K562 (cell line): ENCODE measurements around the gene CECR2. TPM values are rescaled to one million over a fixed set of nuclear protein-coding genes. Genes with fewer than 3 reads are reported as not detected.

Experiments
- DEAF1 ChIP-seq: fragments of 450-650 bp; formaldehyde crosslinking; IDR thresholded peaks from 2 replicates; pipeline ENCODE4 v1.4.0; 2020; ENCODE audit warnings: mild to moderate bottlenecking, moderate library complexity
- ELK3 ChIP-seq: fragments of 450-650 bp; formaldehyde crosslinking; IDR thresholded peaks from 2 replicates; pipeline ENCODE4 v1.4.0; 2020; ENCODE audit warnings: mild to moderate bottlenecking
- FOXM1 ChIP-seq, 2 experiments: fragments of 450-650 bp in 1 of 2; sonication (generic) in 1 of 2; formaldehyde crosslinking in 1 of 2; IDR thresholded peaks; 2 replicates each; pipeline versions ENCODE4 v1.6.1 to v1.9.0; 2017 to 2022; ENCODE audit warnings: low read depth in 2 of 2, mild to moderate bottlenecking in 2 of 2, missing genetic modification reagents in 1 of 2, moderate library complexity in 1 of 2
- MLX ChIP-seq, 2 experiments: fragments of 450-650 bp in 1 of 2; sonication (generic) in 1 of 2; formaldehyde crosslinking; conservative IDR thresholded peaks; 2 replicates each; pipeline versions ENCODE4 v1.4.0 to v1.8.1; 2020 to 2022; ENCODE audit warnings: mild to moderate bottlenecking in 1 of 2, missing genetic modification reagents in 1 of 2
- PPARD ChIP-seq: fragments of 250-450 bp; sonication (Bioruptor Pico); IDR thresholded peaks from 2 replicates; pipeline ENCODE4 v1.8.0; 2022; ENCODE audit warnings: inconsistent platforms, mild to moderate bottlenecking, moderate library complexity
- RBM22 ChIP-seq: fragments of 200-400 bp; formaldehyde crosslinking; IDR thresholded peaks from 2 replicates; pipeline ENCODE4 v1.6.1; 2018; ENCODE audit warnings: low read length, low read depth; ENCODE audit not compliant: poor library complexity, severe bottlenecking
- SRSF9 ChIP-seq: fragments of 200-400 bp; formaldehyde crosslinking; IDR thresholded peaks from 2 replicates; pipeline ENCODE4 v1.6.1; 2017; ENCODE audit warnings: low read depth, low read length, borderline replicate concordance
- ZNF561 ChIP-seq: fragments of 450-650 bp; formaldehyde crosslinking; conservative IDR thresholded peaks from 2 replicates; pipeline ENCODE4 v1.4.0; 2020; ENCODE audit warnings: mild to moderate bottlenecking, moderate library complexity
- ZNF778 ChIP-seq: fragments of 450-650 bp; formaldehyde crosslinking; IDR thresholded peaks from 2 replicates; pipeline ENCODE4 v1.4.0; 2020; ENCODE audit warnings: mild to moderate bottlenecking, moderate library complexity
- polyA plus RNA-seq, 8 experiments: library from polyadenylated mRNA; depleted of rRNA in 4 of 8; stranded (reverse) in 5 of 8; unstranded in 3 of 8; fragments of >200 nt; fragmentation: Nextera tagmentation in 2 of 8; fragmentation: Illumina TruSeq in 1 of 8; extraction: Ambion mirVana in 2 of 8; extraction: Trizol in 1 of 8; gene quantifications; 2 replicates each; pipeline versions ENCODE4 v1.2.1 to v1.2.3, GENCODE V29; 2011 to 2014; ENCODE audit warnings: inconsistent platforms in 1 of 8, missing spikeins in 1 of 8
- total RNA-seq, 7 experiments: library from RNA; depleted of rRNA in 6 of 7; stranded (reverse); fragments of >200 nt in 6 of 7; fragmentation: Illumina TruSeq in 2 of 7; extraction: Trizol in 2 of 7; gene quantifications; 2 replicates each; pipeline versions ENCODE4 v1.2.1 to v1.2.3, GENCODE V29; 2011 to 2021; ENCODE audit warnings: low replicate concordance in 1 of 7
- TF ChIP-seq, protein P1 (sequence below): sonication (generic); IDR thresholded peaks from 2 replicates; pipeline ENCODE4 v1.6.1; 2016
- TF ChIP-seq, protein P2 (sequence below): fragments of 200-800 bp; sonication (Bioruptor generic); IDR thresholded peaks from 2 replicates; pipeline ENCODE4 v1.6.1; 2016; ENCODE audit warnings: missing genetic modification characterization, missing compliant biosample characterization

Gene CECR2
- total and polyA plus RNA-seq, 9 of the 15 experiments (the other 6 are each of a cell fraction or from before 2014, with no cell fraction given): 0.01 to 1.00 (median 0.27) TPM

- TF ChIP-seq ELK3 (CRISPR knock-in tag) (no peak), RBM22 (no peak), ZNF561 (CRISPR knock-in tag) (no peak), ZNF778 (no peak), PPARD (CRISPR knock-in tag) (no peak), FOXM1 (IDR thresholded peaks at IDR 0.05; ENCODE audit: low read depth) (no peak), FOXM1 (CRISPR knock-in tag; IDR thresholded peaks at IDR 0.05; ENCODE audit: low read depth) (no peak), MLX (CRISPR knock-in tag; conservative IDR thresholded peaks at IDR 0.05) (no peak), SRSF9 (no peak), DEAF1 (CRISPR knock-in tag) (no peak)
- TF ChIP-seq, protein P1, sequence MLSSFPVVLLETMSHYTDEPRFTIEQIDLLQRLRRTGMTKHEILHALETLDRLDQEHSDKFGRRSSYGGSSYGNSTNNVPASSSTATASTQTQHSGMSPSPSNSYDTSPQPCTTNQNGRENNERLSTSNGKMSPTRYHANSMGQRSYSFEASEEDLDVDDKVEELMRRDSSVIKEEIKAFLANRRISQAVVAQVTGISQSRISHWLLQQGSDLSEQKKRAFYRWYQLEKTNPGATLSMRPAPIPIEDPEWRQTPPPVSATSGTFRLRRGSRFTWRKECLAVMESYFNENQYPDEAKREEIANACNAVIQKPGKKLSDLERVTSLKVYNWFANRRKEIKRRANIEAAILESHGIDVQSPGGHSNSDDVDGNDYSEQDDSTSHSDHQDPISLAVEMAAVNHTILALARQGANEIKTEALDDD: no peak
- TF ChIP-seq, protein P2, sequence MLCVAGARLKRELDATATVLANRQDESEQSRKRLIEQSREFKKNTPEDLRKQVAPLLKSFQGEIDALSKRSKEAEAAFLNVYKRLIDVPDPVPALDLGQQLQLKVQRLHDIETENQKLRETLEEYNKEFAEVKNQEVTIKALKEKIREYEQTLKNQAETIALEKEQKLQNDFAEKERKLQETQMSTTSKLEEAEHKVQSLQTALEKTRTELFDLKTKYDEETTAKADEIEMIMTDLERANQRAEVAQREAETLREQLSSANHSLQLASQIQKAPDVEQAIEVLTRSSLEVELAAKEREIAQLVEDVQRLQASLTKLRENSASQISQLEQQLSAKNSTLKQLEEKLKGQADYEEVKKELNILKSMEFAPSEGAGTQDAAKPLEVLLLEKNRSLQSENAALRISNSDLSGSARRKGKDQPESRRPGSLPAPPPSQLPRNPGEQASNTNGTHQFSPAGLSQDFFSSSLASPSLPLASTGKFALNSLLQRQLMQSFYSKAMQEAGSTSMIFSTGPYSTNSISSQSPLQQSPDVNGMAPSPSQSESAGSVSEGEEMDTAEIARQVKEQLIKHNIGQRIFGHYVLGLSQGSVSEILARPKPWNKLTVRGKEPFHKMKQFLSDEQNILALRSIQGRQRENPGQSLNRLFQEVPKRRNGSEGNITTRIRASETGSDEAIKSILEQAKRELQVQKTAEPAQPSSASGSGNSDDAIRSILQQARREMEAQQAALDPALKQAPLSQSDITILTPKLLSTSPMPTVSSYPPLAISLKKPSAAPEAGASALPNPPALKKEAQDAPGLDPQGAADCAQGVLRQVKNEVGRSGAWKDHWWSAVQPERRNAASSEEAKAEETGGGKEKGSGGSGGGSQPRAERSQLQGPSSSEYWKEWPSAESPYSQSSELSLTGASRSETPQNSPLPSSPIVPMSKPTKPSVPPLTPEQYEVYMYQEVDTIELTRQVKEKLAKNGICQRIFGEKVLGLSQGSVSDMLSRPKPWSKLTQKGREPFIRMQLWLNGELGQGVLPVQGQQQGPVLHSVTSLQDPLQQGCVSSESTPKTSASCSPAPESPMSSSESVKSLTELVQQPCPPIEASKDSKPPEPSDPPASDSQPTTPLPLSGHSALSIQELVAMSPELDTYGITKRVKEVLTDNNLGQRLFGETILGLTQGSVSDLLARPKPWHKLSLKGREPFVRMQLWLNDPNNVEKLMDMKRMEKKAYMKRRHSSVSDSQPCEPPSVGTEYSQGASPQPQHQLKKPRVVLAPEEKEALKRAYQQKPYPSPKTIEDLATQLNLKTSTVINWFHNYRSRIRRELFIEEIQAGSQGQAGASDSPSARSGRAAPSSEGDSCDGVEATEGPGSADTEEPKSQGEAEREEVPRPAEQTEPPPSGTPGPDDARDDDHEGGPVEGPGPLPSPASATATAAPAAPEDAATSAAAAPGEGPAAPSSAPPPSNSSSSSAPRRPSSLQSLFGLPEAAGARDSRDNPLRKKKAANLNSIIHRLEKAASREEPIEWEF (CRISPR knock-in tag): no peak
These were observed 183.5 kb downstream of the CECR2 start (continued) for GRCh38 chr22:17552737-17553136.
